Neuronal stem cell (in vitro differentiated cells): ENCODE results near the gene ARMC5.

Experiments used
- DNase-seq: peaks from one replicate; pipeline ENCODE4 v3.0.0-alpha.2; 2013; ENCODE audit warnings: low spot score
- H2AFZ ChIP-seq: one replicate; pipeline ENCODE4 v1.6.1; 2013; ENCODE audit warnings: mild to moderate bottlenecking, low read length, inconsistent platforms
- H2AK5ac ChIP-seq: 2 replicates; pipeline ENCODE4 v1.6.1; 2013; ENCODE audit warnings: low read depth, mild to moderate bottlenecking, inconsistent platforms, low read length, moderate library complexity, mixed read lengths
- H2BK120ac ChIP-seq: 2 replicates; pipeline ENCODE4 v1.6.1; 2013; ENCODE audit warnings: low read depth, mild to moderate bottlenecking, inconsistent platforms, low read length, moderate library complexity, mixed read lengths
- H2BK12ac ChIP-seq: one replicate; pipeline ENCODE4 v1.6.1; 2013; ENCODE audit warnings: low read length, inconsistent platforms
- H2BK15ac ChIP-seq: 2 replicates; pipeline ENCODE4 v1.6.1; 2013; ENCODE audit warnings: mild to moderate bottlenecking, low read length, inconsistent platforms, mixed read lengths
- H2BK5ac ChIP-seq: one replicate; pipeline ENCODE4 v1.6.1; 2013; ENCODE audit warnings: inconsistent platforms, mild to moderate bottlenecking, low read length, moderate library complexity
- H3K14ac ChIP-seq: one replicate; pipeline ENCODE4 v1.6.1; 2013; ENCODE audit warnings: low read length, inconsistent platforms
- H3K18ac ChIP-seq: 2 replicates; pipeline ENCODE4 v1.6.1; 2013; ENCODE audit warnings: low read length, inconsistent platforms
- H3K23ac ChIP-seq: 2 replicates; pipeline ENCODE4 v1.6.1; 2013; ENCODE audit warnings: low read depth, mild to moderate bottlenecking, mixed read lengths, low read length, inconsistent platforms; ENCODE audit not compliant: poor library complexity
- H3K27ac ChIP-seq: replicated peaks from 3 replicates; pipeline ENCODE4 v1.5.1; 2013; ENCODE audit warnings: low read length, inconsistent platforms
- H3K27me3 ChIP-seq, 3 experiments: 2 replicates each; pipeline ENCODE4 v1.6.1; 2013; ENCODE audit warnings: low read length in 3 of 3, mild to moderate bottlenecking in 2 of 3, inconsistent platforms in 1 of 3, low read depth in 1 of 3, mixed read lengths in 1 of 3, moderate library complexity in 1 of 3; ENCODE audit not compliant: control insufficient read depth in 3 of 3, insufficient read depth in 3 of 3
- H3K36me3 ChIP-seq, 2 donors: replicated peaks in 1 of 2; 2 replicates each; pipeline ENCODE4 v1.6.1; 2013; ENCODE audit warnings: low read length in 2 of 2; ENCODE audit not compliant: control insufficient read depth in 2 of 2, insufficient read depth in 2 of 2
- H3K4ac ChIP-seq: 2 replicates; pipeline ENCODE4 v1.6.1; 2013; ENCODE audit warnings: inconsistent platforms, mild to moderate bottlenecking, low read length, moderate library complexity
- H3K4me1 ChIP-seq, 2 donors: 1 replicate in 1 of 2; 2 replicates in 1 of 2; pipeline ENCODE4 v1.6.1; 2013; ENCODE audit warnings: low read length in 2 of 2, low read depth in 1 of 2; ENCODE audit not compliant: control insufficient read depth in 2 of 2, insufficient read depth in 1 of 2
- H3K4me2 ChIP-seq: one replicate; pipeline ENCODE4 v1.6.1; 2013; ENCODE audit warnings: mild to moderate bottlenecking, low read length, inconsistent platforms; ENCODE audit not compliant: insufficient read depth, poor library complexity, severe bottlenecking
- H3K4me3 ChIP-seq, 2 donors: 2 replicates each; pipeline ENCODE4 v1.5.1; 2013; ENCODE audit warnings: low read length in 2 of 2, mild to moderate bottlenecking in 2 of 2, inconsistent platforms in 1 of 2, moderate library complexity in 1 of 2
- H3K79me1 ChIP-seq: one replicate; pipeline ENCODE4 v1.6.1; 2013; ENCODE audit warnings: low read depth, mild to moderate bottlenecking, inconsistent platforms, low read length, moderate library complexity
- H3K9ac ChIP-seq: one replicate; pipeline ENCODE4 v1.6.1; 2013; ENCODE audit warnings: mild to moderate bottlenecking, low read depth, low read length, inconsistent platforms; ENCODE audit not compliant: poor library complexity
- H3K9me3 ChIP-seq, 2 donors: replicated peaks in 1 of 2; 2 replicates each; pipeline versions ENCODE3 to v1.6.1; 2013; ENCODE audit warnings: low read length in 2 of 2, mild to moderate bottlenecking in 2 of 2, inconsistent platforms in 1 of 2, low read depth in 1 of 2, mixed read lengths in 1 of 2, moderate library complexity in 1 of 2; ENCODE audit not compliant: control insufficient read depth in 2 of 2, insufficient read depth in 1 of 2
- H4K8ac ChIP-seq: one replicate; pipeline ENCODE4 v1.6.1; 2013; ENCODE audit warnings: low read depth, mild to moderate bottlenecking, inconsistent platforms, low read length, moderate library complexity
- H4K91ac ChIP-seq: one replicate; pipeline ENCODE4 v1.6.1; 2013; ENCODE audit warnings: low read length, low read depth, mild to moderate bottlenecking, inconsistent platforms; ENCODE audit not compliant: poor library complexity
- WGBS, 2 donors: extraction: QIAGEN DNeasy Blood & Tissue Kit; methylation state at CpG; one replicate each; pipeline ENCODE4 v1.1.7; 2013; ENCODE audit warnings: missing lambda C conversion rate in 2 of 2, mixed read lengths in 1 of 2; ENCODE audit not compliant: insufficient read length in 2 of 2, insufficient replicate concordance in 1 of 2; ENCODE audit errors: extremely low coverage in 2 of 2; 5-methylcytosine and 5-hydroxymethylcytosine counted together

Gene ARMC5

GRCh38 chr16:31461201-31461920 is 2.1 kb downstream of the ARMC5 start:
- Histone ChIP-seq H2AFZ (no peak overlapping the region), H4K8ac (no peak overlapping the region), H2BK15ac (no peak overlapping the region), H3K9ac (peak overlapping the region; percentile 44), H3K36me3 (peaks cover 9 to 60% of the 10 kb centered on the region in 2 donors), H3K4me1 (peaks cover 7 to 9% of the 10 kb centered on the region in 2 donors), H3K18ac (no peak overlapping the region), H3K4me2 (no peak overlapping the region), H3K9me3 (no peaks in the 10 kb centered on the region), H3K23ac (no peak overlapping the region), H3K4ac (no peak overlapping the region), H3K27me3 (no peaks in the 10 kb centered on the region), H3K14ac (no peak overlapping the region), H2BK12ac (no peak overlapping the region), H2BK120ac (no peak overlapping the region), H3K4me3 (no peak overlapping the region), H2BK5ac (no peak overlapping the region), H3K79me1 (peaks cover 14% of the 10 kb centered on the region), H2AK5ac (no peak overlapping the region), H3K27ac (no peak overlapping the region), H4K91ac (no peak overlapping the region)
- WGBS, 2 donors, result no CpG with 5 or more reads among the region's 10 CpGs
- DNase-seq, result no peak

GRCh38 chr16:31461921-31462804 is 2.9 kb downstream of the ARMC5 start:
- Histone ChIP-seq H3K4me3 (no peak overlapping the region), H3K9ac (peak overlapping the region; percentile 44), H3K4me2 (no peak overlapping the region), H2BK12ac (no peak overlapping the region), H4K91ac (no peak overlapping the region), H3K79me1 (peaks cover 11% of the 10 kb centered on the region), H3K4me1 (peaks cover 7 to 9% of the 10 kb centered on the region in 2 donors), H2AK5ac (peak overlapping the region; percentile 81), H3K4ac (no peak overlapping the region), H2BK5ac (peak overlapping the region; percentile 50), H4K8ac (no peak overlapping the region), H3K27ac (no peak overlapping the region), H3K23ac (peak overlapping the region; percentile 80), H3K36me3 (peaks cover 8 to 59% of the 10 kb centered on the region in 2 donors), H2BK15ac (no peak overlapping the region), H3K18ac (no peak overlapping the region), H2AFZ (no peak overlapping the region), H2BK120ac (no peak overlapping the region), H3K14ac (no peak overlapping the region), H3K27me3 (no peaks in the 10 kb centered on the region), H3K9me3 (no peaks in the 10 kb centered on the region)
- no peak for DNase-seq
- no CpG with 5 or more reads among the region's 35 CpGs for WGBS, 2 donors

GRCh38 chr16:31464348-31464769 is 5.1 kb downstream of the ARMC5 start:
- Histone ChIP-seq H3K4ac (no peak overlapping the region), H2AK5ac (no peak overlapping the region), H2BK15ac (no peak overlapping the region), H3K79me1 (peaks cover 4% of the 10 kb centered on the region), H3K36me3 (peaks cover 8 to 53% of the 10 kb centered on the region in 2 donors), H4K91ac (no peak overlapping the region), H2AFZ (no peak overlapping the region), H4K8ac (no peak overlapping the region), H3K4me2 (no peak overlapping the region), H3K4me1 (peaks cover 0 to 3% of the 10 kb centered on the region in 2 donors), H2BK5ac (peak overlapping the region; percentile 8), H3K27me3 (no peaks in the 10 kb centered on the region), H3K4me3 (no peak overlapping the region), H3K14ac (no peak overlapping the region), H3K23ac (no peak overlapping the region), H3K9me3 (no peaks in the 10 kb centered on the region), H3K27ac (no peak overlapping the region), H3K9ac (no peak overlapping the region), H2BK120ac (no peak overlapping the region), H2BK12ac (no peak overlapping the region), H3K18ac (no peak overlapping the region)
- WGBS, 2 donors, result no CpG with 5 or more reads among the region's 36 CpGs
- no peak for DNase-seq

GRCh38 chr16:31464781-31465260 is 5.5 kb downstream of the ARMC5 start:
- H3K4me3 ChIP-seq, result no peak overlapping the region
- no peak overlapping the region for H2AK5ac ChIP-seq
- no peak for DNase-seq
- H3K9me3 ChIP-seq, result no peaks in the 10 kb centered on the region
- H2BK5ac ChIP-seq, result peak overlapping the region; percentile 8
- H3K27me3 ChIP-seq, result no peaks in the 10 kb centered on the region
- WGBS, 2 donors, result no CpG with 5 or more reads among the region's 17 CpGs
- peaks cover 8 to 53% of the 10 kb centered on the region in 2 donors for H3K36me3 ChIP-seq
- no peak overlapping the region for H4K91ac ChIP-seq
- no peak overlapping the region for H2BK15ac ChIP-seq
- no peak overlapping the region for H3K18ac ChIP-seq
- no peak overlapping the region for H3K27ac ChIP-seq
- H3K4me2 ChIP-seq, result no peak overlapping the region
- H4K8ac ChIP-seq, result no peak overlapping the region
- H2BK120ac ChIP-seq, result no peak overlapping the region
- no peak overlapping the region for H2AFZ ChIP-seq
- no peak overlapping the region for H3K23ac ChIP-seq
- no peak overlapping the region for H3K14ac ChIP-seq
- H3K9ac ChIP-seq, result no peak overlapping the region
- H3K4me1 ChIP-seq, result peaks cover 0 to 3% of the 10 kb centered on the region in 2 donors
- H3K79me1 ChIP-seq, result peaks cover 4% of the 10 kb centered on the region
- no peak overlapping the region for H3K4ac ChIP-seq
- H2BK12ac ChIP-seq, result no peak overlapping the region
